GM12872 (cell line): Measurements from ENCODE around the gene EML2.

Experiments used
- CTCF ChIP-seq: IDR thresholded peaks from 3 replicates; pipeline ENCODE4 v1.5.1; 2011; ENCODE audit warnings: low read depth, mild to moderate bottlenecking, low read length, moderate library complexity; ENCODE audit not compliant: insufficient read depth

The EML2 gene

GRCh38 chr19:45638930-45639729, at the start of gene EML2:
TSS of gene EML2 (minus strand) at chr19:45639397. CDS start at chr19:45639376, 21 bp downstream.
- TF ChIP-seq CTCF: peak; percentile 61

GRCh38 chr19:45687599-45687998, 48.4 kb upstream of the EML2 start:
- no peak for TF ChIP-seq CTCF

- no peak for TF ChIP-seq CTCF
Observed at GRCh38 chr19:45682908-45683307, 43.7 kb upstream of the EML2 start.

- TF ChIP-seq CTCF: no peak
Observed at GRCh38 chr19:45682117-45682516, 42.9 kb upstream of the EML2 start.

- peak; percentile 95 for TF ChIP-seq CTCF
Observed at GRCh38 chr19:45681391-45682015, 42.3 kb upstream of the EML2 start.

- TF ChIP-seq CTCF: peak; percentile 37; the same call in 2 of the 3 replicates
Observed at GRCh38 chr19:45677351-45678230, 38.4 kb upstream of the EML2 start.

GRCh38 chr19:45676851-45677263, 37.7 kb upstream of the EML2 start:
- no peak for TF ChIP-seq CTCF
